ENCODE data around the gene PRKN. TPM values are rescaled to one million over a fixed set of nuclear protein-coding genes. Genes with fewer than 3 reads are reported as not detected.

The PRKN gene
- total RNA-seq, 1 experiment from 2014 or later = 0.95 TPM

DNA sequence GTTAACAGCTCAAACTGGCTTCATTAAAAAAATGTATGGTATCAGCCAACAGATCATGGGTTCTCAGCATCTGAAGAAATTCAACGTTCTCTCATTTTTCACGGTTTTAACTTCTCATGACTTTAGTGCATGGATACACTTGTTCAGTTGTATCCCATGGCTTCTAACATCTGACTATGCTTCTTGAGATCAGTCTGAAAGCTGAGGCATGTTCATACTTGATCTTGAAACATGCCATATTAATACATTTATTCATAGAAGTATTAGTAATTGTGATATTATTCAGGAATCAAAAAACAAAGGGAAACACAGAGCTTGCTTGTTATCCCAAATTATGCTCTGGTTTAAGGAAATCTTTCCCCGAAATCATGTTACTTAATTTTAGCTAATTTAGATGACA is 649.4 kb downstream of the PRKN start:
- DNase-seq (ENCODE audit: low read depth, low spot score) = no peak
- in situ Hi-C loops (cut with HindIII; ENCODE audit: low pct_unique_long_range_greater_than_20kb, low sequenced_read_pairs) = no loop called here

DNA sequence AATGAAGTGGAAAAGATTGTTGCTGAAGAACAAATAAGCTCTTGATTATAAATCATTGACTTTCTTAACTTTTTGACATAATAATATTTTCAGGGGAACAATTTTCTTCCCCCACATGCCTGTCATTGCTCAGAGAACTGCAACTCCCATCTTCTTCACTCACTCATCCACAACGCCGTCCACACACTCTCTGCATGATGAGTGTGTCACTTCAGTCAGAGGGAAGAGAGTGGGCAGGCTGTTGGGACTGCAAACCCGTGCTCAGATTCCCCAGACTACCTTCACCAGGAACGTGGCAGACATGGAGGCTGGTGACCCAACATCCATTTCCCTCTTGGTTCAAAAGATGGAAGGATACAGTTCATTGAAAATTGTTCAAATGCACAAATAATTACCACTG is 650.8 kb downstream of the PRKN start:
- DNase-seq (ENCODE audit: low read depth, low spot score) = no peak
- in situ Hi-C loops (cut with HindIII; ENCODE audit: low pct_unique_long_range_greater_than_20kb, low sequenced_read_pairs) = no loop called here

DNA sequence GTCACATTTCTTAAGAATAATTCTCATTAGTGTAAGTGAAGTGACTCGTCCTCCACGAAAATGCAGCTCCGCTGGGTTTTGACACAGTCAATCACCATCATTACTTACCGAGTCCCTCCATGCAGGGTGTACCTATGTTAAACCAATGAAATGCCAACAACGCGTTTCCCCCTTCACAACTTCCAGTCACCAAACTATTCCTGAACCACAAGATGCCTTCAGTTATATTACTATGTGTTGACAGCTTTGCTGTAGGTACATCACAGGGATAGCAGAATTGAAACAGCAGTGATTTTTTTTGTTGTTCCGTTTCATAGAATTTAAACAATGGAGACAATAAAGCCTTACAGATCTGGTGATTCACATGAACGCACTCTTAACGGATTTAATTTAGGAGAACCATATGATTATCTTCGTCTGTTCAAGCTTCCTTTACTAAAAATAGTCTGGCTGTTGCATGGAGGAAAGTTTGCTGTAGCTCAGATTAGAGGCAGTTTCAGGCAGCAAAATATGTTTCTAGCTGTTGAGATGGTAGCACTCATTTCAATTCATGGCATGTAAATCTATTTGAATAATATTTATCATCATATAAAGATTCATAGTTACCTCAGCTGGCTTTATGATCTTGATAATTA is 652.8 kb downstream of the PRKN start:
- in situ Hi-C loops (cut with HindIII; ENCODE audit: low pct_unique_long_range_greater_than_20kb, low sequenced_read_pairs) = no loop called here
- DNase-seq (ENCODE audit: low read depth, low spot score) = peak; percentile 9

DNA sequence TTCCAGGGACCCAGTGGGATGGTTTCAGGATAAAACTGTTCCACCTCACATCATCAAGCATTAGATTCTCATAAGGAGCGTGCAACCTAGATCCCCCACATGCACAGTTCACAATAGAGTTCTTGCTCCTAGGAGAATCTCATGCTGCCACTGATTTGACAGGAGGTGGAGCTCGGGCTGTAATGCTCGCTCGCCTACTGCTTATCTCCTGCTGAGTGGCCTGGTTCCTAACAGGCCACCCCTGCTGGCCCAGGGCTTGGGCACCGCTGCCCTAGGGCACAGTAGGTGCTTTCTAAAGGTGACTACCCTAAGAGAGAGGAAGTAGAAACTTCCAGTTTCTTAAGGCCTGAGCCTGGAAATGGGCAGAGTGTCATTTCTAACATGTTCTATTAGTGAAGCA is 656.9 kb downstream of the PRKN start:
- in situ Hi-C loops (cut with HindIII; ENCODE audit: low pct_unique_long_range_greater_than_20kb, low sequenced_read_pairs) = no loop called here
- no peak for DNase-seq (ENCODE audit: low read depth, low spot score)

DNA sequence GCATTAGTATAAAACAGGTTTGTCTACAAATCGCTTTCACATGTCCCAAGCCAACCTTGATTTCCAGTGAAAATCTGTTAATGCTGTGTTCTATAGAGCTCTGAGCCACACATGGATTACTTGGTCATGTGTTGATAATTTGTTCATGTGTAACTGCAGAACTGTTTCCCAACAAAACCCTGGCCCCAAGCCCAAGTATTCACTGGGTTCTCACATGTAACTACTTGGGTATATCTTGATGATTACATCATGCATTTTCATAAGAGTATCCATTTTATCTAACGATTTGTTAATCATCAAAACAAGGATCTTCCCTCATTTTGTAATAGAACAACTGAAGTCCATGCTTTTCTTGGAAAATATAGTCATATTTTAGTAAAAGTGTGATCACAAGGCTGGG is 657.6 kb downstream of the PRKN start:
- in situ Hi-C loops (cut with HindIII; ENCODE audit: low pct_unique_long_range_greater_than_20kb, low sequenced_read_pairs) = no loop called here
- DNase-seq (ENCODE audit: low read depth, low spot score) = no peak

DNA sequence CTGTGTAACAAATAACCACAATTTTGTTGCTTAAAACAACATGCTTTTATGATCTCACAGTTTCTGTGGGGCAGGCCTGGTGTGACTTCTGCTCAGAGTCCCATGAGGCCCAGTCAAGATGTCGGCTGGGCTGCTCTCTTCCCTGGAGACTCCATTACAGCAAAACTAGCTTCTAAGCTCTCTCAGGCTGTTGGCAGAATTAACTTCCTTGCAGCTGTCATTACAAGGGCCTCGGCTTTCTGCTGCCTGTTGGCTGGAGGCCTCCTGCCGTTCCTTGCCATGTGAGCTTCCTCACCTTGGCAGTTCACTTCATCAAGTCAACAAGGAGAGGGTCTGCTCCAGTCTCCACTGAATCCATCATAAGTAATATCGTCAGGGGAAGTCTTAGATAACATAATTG is 659.2 kb downstream of the PRKN start:
- DNase-seq (ENCODE audit: low read depth, low spot score) = no peak
- in situ Hi-C loops (cut with HindIII; ENCODE audit: low pct_unique_long_range_greater_than_20kb, low sequenced_read_pairs) = no loop called here

DNA sequence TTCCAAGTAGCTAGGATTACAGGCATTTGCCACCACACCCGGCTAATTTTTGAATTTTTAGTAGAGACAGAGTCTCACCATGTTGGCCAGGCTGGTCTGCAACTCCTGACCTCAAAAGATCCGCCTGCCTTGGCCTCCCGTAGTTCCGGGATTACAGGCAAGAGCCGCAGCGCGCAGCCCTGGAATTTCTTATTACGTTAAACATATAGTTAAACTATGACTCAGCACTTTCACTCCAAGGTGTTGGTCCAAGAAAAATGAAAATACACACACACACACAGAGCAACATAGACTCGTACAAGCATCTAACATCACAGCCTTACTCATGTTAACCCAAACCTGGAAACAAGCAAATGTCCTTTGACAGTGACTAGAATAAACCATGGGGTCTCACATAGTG is 663.9 kb downstream of the PRKN start:
- DNase-seq (ENCODE audit: low read depth, low spot score) = no peak

DNA sequence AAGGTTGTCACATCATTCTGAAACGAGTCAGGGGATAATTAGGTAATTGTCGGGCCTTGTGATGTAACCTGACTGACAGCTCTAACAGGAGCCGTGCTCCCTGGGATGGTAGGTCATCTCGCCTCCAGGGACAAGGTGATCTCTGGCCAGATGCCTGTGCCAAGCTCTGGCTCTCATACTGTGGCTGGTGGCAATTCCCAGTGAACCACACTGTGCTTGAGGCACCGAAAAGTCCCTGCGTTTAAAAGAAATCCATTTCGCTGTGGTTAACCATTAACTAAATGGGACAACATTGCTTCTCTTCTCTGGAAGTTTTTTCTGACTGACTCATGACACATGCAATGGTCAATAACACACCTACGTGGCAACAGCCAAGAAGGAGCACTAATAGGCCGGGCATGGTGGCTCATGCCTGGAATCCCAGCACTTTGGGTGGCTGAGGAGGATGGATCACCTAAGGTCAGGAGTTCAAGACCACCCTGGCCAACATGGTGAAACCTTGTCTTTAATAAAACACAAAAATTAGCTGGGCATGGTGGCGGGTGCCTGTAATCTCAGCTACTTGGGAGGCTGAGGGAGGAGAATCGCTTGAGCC is 669.2 kb downstream of the PRKN start:
- in situ Hi-C loops (cut with HindIII; ENCODE audit: low pct_unique_long_range_greater_than_20kb, low sequenced_read_pairs) = no loop called here
- DNase-seq (ENCODE audit: low read depth, low spot score) = no peak

More for the DNA sequence above, 663.9 kb downstream of the PRKN start:
- in situ Hi-C loops (cut with HindIII; ENCODE audit: low pct_unique_long_range_greater_than_20kb, low sequenced_read_pairs) = no loop called here

DNA sequence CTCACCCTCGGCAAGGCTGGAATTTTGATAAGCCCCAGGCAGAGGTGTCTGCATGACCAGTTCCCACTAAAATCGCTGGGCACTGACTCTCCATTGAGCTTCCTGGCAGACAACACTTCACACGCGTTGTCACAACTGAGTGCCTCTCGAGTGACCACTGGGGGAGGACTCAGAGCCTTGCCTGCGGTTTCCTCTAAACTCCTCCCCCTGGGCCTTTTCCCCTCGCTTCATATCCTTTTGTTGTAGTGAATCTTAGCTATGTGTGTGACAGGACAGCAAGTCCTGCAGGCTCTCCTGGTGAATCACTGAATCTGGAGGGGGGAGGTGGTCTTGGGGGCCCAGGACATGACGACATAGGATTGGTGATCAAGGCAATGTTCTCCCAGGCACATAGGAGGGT is 670.8 kb downstream of the PRKN start:
- in situ Hi-C loops (cut with HindIII; ENCODE audit: low pct_unique_long_range_greater_than_20kb, low sequenced_read_pairs) = no loop called here
- no peak for DNase-seq (ENCODE audit: low read depth, low spot score)

DNA sequence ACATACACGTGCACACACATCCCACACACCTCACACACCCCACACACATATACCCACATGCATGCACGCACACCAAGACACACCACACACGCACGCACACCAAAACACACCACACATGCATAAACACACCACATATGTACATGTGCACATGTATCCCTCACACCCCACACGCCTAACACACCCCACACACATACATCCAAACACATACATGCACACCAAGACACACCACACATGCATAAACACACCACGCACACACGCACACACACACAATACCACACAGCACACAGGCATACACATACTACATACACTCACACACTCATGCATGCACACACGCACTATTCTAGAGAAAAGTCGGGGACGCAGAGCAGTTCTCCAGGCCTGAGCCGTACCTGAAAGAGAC is 671.5 kb downstream of the PRKN start:
- in situ Hi-C loops (cut with HindIII; ENCODE audit: low pct_unique_long_range_greater_than_20kb, low sequenced_read_pairs) = no loop called here
- DNase-seq (ENCODE audit: low read depth, low spot score) = no peak

DNA sequence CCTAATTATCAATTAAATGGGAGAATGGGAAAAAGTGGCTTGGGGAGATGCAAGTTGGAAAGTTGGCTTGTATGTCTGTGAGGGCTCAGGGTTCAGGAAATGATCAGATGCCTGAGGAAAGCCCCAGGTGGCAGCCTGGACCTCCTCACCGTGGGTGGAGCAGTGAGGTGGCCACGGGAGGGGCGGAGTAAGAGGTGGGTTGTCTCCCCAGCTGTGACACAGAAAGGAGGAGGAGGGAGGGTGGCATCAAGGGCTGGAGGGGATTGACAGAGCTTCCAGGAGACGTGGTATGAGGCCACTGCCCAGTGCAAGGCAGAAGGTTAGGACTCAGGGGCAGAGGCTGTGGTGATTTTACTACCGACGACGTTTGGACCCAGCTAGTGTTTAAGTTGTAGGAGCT is 672.2 kb downstream of the PRKN start:
- no peak for DNase-seq (ENCODE audit: low read depth, low spot score)
- in situ Hi-C loops (cut with HindIII; ENCODE audit: low pct_unique_long_range_greater_than_20kb, low sequenced_read_pairs) = no loop called here

DNA sequence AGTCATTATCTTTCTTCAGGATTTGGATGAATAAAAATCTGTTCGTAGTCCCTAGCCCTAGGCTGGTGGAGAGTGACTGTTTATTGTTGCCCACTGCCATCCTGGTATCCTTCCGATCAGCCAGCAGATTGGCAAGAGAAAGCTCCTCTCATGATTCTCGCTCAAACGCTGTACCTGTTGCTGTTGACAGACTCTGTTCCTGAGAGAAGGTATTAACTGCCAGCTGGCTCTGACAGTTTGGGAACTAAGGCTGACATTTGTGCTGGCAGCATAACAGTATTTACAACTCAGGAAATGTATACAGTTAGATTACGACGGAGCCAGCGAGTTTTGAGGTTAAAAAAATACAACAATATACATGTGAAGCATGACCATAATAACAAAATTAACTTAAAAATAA is 674.5 kb downstream of the PRKN start:
- DNase-seq (ENCODE audit: low read depth, low spot score) = no peak
- in situ Hi-C loops (cut with HindIII; ENCODE audit: low pct_unique_long_range_greater_than_20kb, low sequenced_read_pairs) = no loop called here

DNA sequence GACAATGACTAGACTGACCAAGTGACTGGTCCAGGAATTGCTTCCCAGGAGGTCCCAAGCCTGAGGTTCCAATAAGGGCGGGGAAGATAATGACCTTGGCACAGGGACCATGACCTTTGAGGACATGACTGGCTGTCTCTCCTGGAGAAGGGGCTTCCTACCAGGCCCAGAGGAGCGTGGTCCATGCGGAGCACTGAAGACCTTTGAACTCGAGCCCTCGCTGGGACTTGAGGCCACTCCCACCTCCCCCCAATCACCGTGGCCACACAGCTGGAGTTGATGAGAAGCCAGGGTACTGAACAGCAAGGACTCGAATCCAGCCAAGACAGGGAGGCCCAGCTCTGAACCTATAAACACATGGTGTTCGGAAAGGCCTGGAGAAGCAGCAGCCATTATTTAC is 677.0 kb downstream of the PRKN start:
- in situ Hi-C loops (cut with HindIII; ENCODE audit: low pct_unique_long_range_greater_than_20kb, low sequenced_read_pairs) = no loop called here

DNA sequence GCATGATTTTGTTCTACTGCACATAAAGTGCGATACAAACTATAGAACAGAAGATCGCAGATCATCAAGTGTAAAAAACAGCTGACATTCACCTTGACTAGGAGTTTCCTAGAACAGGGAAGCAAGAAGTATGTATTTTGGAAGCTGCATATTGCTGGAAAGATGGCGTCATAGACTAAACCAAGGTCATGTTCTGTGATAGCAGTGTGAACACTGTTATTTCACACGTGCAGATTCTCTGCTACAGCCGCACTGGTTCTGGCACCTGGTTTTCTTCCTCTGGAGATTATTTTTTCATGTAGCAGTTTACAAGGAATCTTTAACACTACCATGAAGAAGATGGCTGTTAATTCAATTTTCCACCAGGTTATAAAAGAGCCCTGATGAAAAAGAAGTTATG is 681.2 kb downstream of the PRKN start:
- no peak for DNase-seq (ENCODE audit: low read depth, low spot score)
- in situ Hi-C loops (cut with HindIII; ENCODE audit: low pct_unique_long_range_greater_than_20kb, low sequenced_read_pairs) = no loop called here

More for the DNA sequence above, 677.0 kb downstream of the PRKN start:
- DNase-seq (ENCODE audit: low read depth, low spot score) = no peak

DNA sequence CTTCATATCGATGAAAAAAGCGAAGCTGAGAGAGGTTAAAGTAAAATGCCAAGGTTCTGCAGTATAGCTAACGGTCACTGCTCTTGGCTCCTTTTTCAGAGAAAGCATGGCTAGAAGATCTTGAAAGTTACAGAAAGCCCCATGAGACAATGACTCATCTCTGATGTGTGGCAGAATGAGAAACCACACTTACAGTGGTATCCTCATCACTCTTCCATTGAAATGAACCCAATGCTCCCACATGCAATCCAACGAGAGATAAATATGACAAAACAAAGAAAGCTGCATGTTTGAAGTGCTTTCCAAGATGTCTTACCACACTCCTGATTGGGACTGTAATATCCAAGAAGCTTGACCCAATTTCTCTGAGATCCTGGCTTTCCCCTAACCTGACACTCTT is 694.9 kb downstream of the PRKN start:
- peak; percentile 32 for DNase-seq (ENCODE audit: low read depth, low spot score)
- in situ Hi-C loops (cut with HindIII; ENCODE audit: low pct_unique_long_range_greater_than_20kb, low sequenced_read_pairs) = no loop called here

DNA sequence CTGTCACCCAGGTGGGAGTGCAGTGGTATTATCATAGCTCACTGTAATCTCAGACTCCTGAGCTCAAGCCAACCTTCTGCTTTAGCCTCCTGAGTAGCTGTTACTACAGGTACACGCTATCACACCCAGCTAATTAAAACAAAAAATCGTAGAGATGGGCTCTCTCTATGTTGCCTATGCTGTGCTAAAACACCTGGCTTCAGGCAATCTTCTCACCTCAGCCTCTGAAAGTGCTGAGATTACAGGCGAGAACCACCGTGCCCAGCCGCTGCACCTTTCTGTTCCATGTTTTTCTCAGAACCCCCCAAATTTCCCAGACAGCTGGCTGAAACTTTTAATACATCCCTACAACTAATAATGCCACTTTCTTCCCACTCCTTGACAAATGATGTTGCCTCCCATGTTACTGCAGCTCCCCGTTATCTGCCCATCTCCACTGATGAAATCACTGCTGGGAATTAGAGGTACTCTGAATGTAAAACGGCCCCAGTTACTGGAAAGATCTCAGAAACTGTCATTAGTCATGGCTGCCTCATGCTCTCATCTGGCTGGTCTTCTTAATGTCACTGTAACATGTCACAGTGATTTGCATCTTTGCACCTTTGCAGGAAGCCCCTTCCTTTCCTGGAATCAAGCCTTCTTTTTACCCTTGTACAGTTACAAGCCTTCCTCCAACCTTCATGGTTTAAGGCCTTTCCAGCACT is 697.5 kb downstream of the PRKN start:
- in situ Hi-C loops (cut with HindIII; ENCODE audit: low pct_unique_long_range_greater_than_20kb, low sequenced_read_pairs) = no loop called here
- DNase-seq (ENCODE audit: low read depth, low spot score) = no peak

DNA sequence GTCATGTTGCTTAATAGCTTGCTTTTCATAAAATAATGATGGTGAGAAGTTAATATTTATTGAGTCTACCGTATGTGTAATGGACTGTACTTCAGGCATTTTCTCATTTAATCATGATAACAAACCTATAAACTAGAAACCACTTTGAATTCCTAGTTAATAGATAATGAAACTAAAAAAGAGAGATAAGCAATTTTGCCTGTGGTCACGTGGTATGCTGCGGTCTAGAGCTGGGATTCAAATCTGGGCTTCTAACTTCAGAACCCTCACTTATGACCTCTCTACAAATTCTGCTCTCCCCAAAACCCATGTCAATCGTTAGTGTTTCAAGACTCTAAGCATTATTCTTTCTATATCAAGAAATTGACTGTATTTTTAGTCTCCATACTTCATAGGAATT is 700.7 kb downstream of the PRKN start:
- no peak for DNase-seq (ENCODE audit: low read depth, low spot score)
- in situ Hi-C loops (cut with HindIII; ENCODE audit: low pct_unique_long_range_greater_than_20kb, low sequenced_read_pairs) = no loop called here

DNA sequence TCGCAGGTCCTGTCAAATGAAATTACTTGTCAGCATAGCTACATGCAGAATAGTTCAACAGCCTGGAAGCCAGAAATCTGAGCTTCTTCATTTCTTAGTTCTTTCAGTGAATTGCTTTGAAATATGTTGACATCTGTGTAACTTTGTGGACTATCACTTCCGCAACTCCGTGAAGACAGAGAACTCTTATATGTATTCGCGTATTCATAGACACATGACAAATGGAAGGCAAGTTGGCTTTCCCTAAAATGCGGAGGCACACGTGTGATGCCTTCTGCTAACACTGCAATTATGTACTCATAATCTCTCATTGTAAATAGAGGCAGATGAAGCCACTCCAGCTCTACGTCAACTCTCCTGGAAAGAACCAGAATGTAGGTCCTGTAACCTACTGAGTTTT is 701.5 kb downstream of the PRKN start:
- in situ Hi-C loops (cut with HindIII; ENCODE audit: low pct_unique_long_range_greater_than_20kb, low sequenced_read_pairs) = no loop called here

DNA sequence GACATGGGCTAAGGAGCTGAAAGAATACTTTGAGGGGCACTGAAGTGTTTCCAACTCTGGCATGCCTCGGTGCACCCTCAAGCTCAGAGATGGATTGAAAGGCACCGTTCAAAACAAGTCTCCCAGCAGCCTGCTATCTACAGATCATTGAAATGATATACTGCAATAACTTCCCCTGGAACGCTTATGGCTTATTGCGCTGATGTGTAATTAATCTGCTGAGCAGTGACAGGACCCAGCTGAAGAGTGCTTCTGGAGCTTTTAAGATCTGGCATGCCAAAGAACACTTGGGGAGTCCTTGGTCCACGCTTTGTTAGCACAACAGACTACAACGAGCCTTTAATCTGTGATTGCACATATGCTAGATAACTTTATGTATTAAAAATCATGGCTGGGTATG is 708.2 kb downstream of the PRKN start:
- no peak for DNase-seq (ENCODE audit: low read depth, low spot score)
- in situ Hi-C loops (cut with HindIII; ENCODE audit: low pct_unique_long_range_greater_than_20kb, low sequenced_read_pairs) = no loop called here

More for the DNA sequence above, 701.5 kb downstream of the PRKN start:
- DNase-seq (ENCODE audit: low read depth, low spot score) = peak; percentile 0
